ENCODE data around the gene GHR. TPM values are rescaled to one million over a fixed set of nuclear protein-coding genes. Genes with fewer than 3 reads are reported as not detected.

Gene GHR
- total RNA-seq, 1 experiment from 2014 or later, result not detected

DNA sequence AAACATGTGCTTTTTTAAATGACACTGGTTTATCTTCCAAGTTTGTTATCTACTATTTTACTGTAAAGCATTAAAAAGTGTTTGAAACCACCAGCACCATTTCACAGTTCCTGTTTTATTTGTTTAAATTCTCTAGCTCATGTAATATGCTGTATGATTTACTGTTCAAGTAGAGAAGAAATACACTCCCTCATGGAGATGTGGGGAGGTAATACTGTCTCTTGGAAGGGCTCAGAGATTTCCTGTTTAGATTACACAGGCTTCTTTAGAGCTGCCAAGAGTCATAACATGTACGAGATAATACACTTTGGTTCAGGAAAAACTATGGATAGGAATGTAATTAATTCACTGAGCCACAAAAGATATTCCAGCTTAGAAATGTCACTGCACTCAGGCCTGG lies 198.4 kb downstream of the GHR start:
- in situ Hi-C loops (cut with HindIII; ENCODE audit: low sequenced_read_pairs), result no loop called here

GRCh38 chr5:42624912-42625311 lies 201.7 kb downstream of the GHR start:
- in situ Hi-C loops (cut with HindIII; ENCODE audit: low sequenced_read_pairs), result no loop called here

More for the DNA sequence above, 198.4 kb downstream of the GHR start:
- DNase-seq (ENCODE audit: low spot score), result no peak

DNA sequence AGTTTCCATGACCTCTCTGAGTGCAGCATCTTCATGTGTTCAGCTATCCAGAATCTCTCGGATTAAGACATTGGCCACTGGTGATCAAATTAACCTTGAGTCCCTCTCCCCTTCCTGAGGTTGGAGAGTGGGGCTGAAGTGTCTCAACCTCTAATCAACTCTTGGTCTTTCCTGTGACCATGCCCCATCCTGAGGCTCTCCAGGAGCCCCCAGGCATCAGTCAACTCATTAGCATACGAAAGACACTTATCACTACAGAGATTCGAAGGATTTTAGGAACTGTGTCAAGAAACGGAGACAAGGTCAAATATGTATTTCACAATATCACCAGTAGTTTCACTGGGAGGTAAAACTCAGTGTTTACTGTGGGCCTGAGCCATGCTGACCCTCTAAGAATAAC lies 203.2 kb downstream of the GHR start:
- DNase-seq (ENCODE audit: low spot score), result no peak
- in situ Hi-C loops (cut with HindIII; ENCODE audit: low sequenced_read_pairs), result no loop called here

More at GRCh38 chr5:42624912-42625311, 201.7 kb downstream of the GHR start:
- no peak for DNase-seq (ENCODE audit: low spot score)

DNA sequence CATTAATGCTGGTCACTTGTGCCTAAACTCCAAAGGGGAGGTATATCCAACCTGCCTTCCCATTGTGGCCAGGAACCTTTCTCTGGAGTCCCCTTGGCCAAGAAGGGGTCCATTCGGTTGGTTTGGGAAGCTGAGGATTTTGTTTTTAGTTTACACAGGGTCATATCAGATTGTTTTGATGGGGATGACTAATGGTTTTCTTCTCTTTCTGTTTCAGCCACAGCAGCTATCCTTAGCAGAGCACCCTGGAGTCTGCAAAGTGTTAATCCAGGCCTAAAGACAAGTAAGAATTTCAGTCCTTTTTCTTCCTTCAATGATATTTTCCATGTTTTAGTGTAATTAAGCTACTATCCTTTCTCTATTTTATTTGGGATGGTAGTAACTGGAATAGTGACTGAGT lies 205.6 kb downstream of the GHR start:
- DNase-seq (ENCODE audit: low spot score), result no peak
- in situ Hi-C loops (cut with HindIII; ENCODE audit: low sequenced_read_pairs), result no loop called here

GRCh38 chr5:42629284-42629683 lies 206.0 kb downstream of the GHR start:
- in situ Hi-C loops (cut with HindIII; ENCODE audit: low sequenced_read_pairs), result no loop called here
- no peak for DNase-seq (ENCODE audit: low spot score)

DNA sequence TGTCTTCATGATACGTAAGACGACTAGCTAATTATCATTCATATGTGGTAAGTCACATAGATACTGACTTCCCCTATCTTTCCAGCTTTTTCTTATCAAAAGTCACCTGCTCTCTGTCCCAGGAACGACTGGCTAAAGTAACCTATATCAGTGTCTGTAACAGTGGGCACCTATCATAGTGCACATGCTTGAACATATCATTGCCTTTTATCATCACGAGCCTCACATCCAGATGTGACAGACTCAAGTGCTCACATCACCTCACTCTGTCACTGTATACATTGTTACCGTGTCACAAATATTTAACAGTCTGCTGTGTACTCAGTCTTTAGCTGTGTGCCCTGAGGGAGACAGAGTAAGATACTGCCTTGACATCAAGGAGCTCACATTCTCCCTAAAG lies 208.0 kb downstream of the GHR start:
- in situ Hi-C loops (cut with HindIII; ENCODE audit: low sequenced_read_pairs), result no loop called here

DNA sequence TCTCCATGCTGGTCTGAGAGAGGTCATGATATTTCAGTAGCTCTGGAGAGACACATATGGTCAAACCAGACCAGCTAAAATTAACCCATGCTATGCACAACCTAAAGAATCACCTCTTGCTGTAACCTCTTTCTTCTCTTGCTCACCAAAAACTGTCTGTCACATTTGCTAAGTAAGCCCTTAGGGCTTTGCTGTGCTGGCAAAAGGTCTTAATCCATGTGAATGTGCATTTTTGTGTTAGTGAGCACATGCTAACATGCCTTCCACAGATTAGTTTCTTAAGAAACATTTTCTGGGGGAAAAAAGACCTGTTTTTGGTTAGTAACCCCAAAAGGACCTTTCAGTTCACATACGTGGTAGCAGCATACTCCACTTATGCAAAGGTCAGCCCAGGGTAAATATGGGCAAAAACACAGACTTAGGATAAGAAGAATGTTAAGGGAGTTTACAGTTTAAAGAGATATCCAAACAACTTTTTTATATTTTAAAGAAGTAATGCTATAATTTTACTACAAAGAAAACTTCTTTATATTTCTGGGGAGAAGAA lies 209.2 kb downstream of the GHR start:
- DNase-seq (ENCODE audit: low spot score), result no peak
- in situ Hi-C loops (cut with HindIII; ENCODE audit: low sequenced_read_pairs), result no loop called here

More for the DNA sequence above, 208.0 kb downstream of the GHR start:
- DNase-seq (ENCODE audit: low spot score), result no peak

GRCh38 chr5:42634575-42634974 lies 211.3 kb downstream of the GHR start:
- no peak for DNase-seq (ENCODE audit: low spot score)
- in situ Hi-C loops (cut with HindIII; ENCODE audit: low sequenced_read_pairs), result no loop called here

- no peak for DNase-seq (ENCODE audit: low spot score)
- in situ Hi-C loops (cut with HindIII; ENCODE audit: low sequenced_read_pairs), result no loop called here
These were observed 213.2 kb downstream of the GHR start for GRCh38 chr5:42636425-42636824.

GRCh38 chr5:42636946-42637345 lies 213.7 kb downstream of the GHR start:
- in situ Hi-C loops (cut with HindIII; ENCODE audit: low sequenced_read_pairs), result no loop called here
- DNase-seq (ENCODE audit: low spot score), result no peak

- in situ Hi-C loops (cut with HindIII; ENCODE audit: low sequenced_read_pairs), result no loop called here
- DNase-seq (ENCODE audit: low spot score), result no peak
These were observed 215.7 kb downstream of the GHR start for GRCh38 chr5:42638972-42639371.

GRCh38 chr5:42640835-42641234 lies 217.6 kb downstream of the GHR start:
- in situ Hi-C loops (cut with HindIII; ENCODE audit: low sequenced_read_pairs), result no loop called here
- no peak for DNase-seq (ENCODE audit: low spot score)

DNA sequence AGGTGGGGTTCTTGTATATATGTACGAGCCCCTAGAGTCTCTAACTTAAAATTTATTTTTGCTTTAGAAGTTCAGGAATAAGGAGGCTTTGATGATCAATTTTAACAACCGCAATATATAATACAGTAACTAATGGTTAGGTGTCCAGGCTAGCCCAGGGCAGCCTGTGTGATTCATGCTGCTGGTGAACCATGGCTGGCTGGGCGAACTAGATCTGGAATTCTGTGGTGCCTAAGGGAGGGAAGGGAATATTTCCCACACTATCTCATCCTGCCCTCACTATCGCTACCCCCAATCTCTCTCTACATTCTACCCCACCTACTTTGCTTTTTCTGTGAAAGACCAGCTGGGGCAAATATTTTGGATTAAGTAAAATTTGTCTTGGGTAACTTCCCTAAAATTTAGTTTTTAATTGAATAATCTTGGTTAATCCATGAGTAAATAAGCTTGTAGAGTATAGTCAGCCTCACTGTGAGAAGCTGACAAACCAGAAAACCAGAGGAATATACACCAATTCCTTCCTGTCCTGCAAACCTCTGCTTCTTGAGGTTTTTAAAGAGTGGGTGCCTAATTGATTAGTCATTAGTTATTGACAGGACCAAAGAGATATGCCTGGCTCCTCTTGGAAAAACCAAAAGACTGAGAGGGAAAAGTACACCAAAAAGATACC lies 218.2 kb downstream of the GHR start:
- in situ Hi-C loops (cut with HindIII; ENCODE audit: low sequenced_read_pairs), result no loop called here
- DNase-seq (ENCODE audit: low spot score), result no peak

GRCh38 chr5:42642006-42642405 lies 218.8 kb downstream of the GHR start:
- no peak for DNase-seq (ENCODE audit: low spot score)
- in situ Hi-C loops (cut with HindIII; ENCODE audit: low sequenced_read_pairs), result no loop called here

GRCh38 chr5:42643360-42643759 lies 220.1 kb downstream of the GHR start:
- DNase-seq (ENCODE audit: low spot score), result no peak
- in situ Hi-C loops (cut with HindIII; ENCODE audit: low sequenced_read_pairs), result no loop called here

- in situ Hi-C loops (cut with HindIII; ENCODE audit: low sequenced_read_pairs), result no loop called here
These were observed 221.9 kb downstream of the GHR start for GRCh38 chr5:42645138-42645537.

GRCh38 chr5:42648036-42648435 lies 224.8 kb downstream of the GHR start:
- DNase-seq (ENCODE audit: low spot score), result no peak
- in situ Hi-C loops (cut with HindIII; ENCODE audit: low sequenced_read_pairs), result no loop called here

More at GRCh38 chr5:42645138-42645537, 221.9 kb downstream of the GHR start:
- no peak for DNase-seq (ENCODE audit: low spot score)

GRCh38 chr5:42648915-42649314 lies 225.7 kb downstream of the GHR start:
- in situ Hi-C loops (cut with HindIII; ENCODE audit: low sequenced_read_pairs), result no loop called here
- DNase-seq (ENCODE audit: low spot score), result no peak

GRCh38 chr5:42650084-42650483 lies 226.8 kb downstream of the GHR start:
- DNase-seq (ENCODE audit: low spot score), result no peak
- in situ Hi-C loops (cut with HindIII; ENCODE audit: low sequenced_read_pairs), result no loop called here

GRCh38 chr5:42653705-42654104 lies 230.5 kb downstream of the GHR start:
- DNase-seq (ENCODE audit: low spot score), result no peak
- in situ Hi-C loops (cut with HindIII; ENCODE audit: low sequenced_read_pairs), result no loop called here

GRCh38 chr5:42654645-42655044 lies 231.4 kb downstream of the GHR start:
- DNase-seq (ENCODE audit: low spot score), result no peak
- in situ Hi-C loops (cut with HindIII; ENCODE audit: low sequenced_read_pairs), result no loop called here
